Trophoblast cell (in vitro differentiated cells and primary cell): Measurements from ENCODE around the gene C4orf33.

Experiments used
- DNase-seq, 2 donors: peaks; one replicate each; pipeline ENCODE4 v3.0.0-alpha.2; 2016
- H2AFZ ChIP-seq: 2 replicates; pipeline ENCODE4 v1.6.1; 2013; ENCODE audit warnings: low read length, moderate library complexity, mild to moderate bottlenecking; ENCODE audit not compliant: insufficient read depth, poor library complexity
- H2AK5ac ChIP-seq: 2 replicates; pipeline ENCODE4 v1.6.1; 2013; ENCODE audit warnings: mild to moderate bottlenecking, low read length
- H2BK120ac ChIP-seq: 2 replicates; pipeline ENCODE4 v1.6.1; 2013; ENCODE audit warnings: low read length, mild to moderate bottlenecking, moderate library complexity; ENCODE audit not compliant: insufficient read depth, poor library complexity
- H2BK12ac ChIP-seq: 2 replicates; pipeline ENCODE4 v1.6.1; 2013; ENCODE audit warnings: mild to moderate bottlenecking, low read length, moderate library complexity
- H2BK5ac ChIP-seq: 2 replicates; pipeline ENCODE4 v1.6.1; 2013; ENCODE audit warnings: low read length, low read depth, moderate library complexity, mild to moderate bottlenecking; ENCODE audit not compliant: poor library complexity
- H3K14ac ChIP-seq: 2 replicates; pipeline ENCODE4 v1.6.1; 2013; ENCODE audit warnings: mild to moderate bottlenecking, low read length
- H3K18ac ChIP-seq: 2 replicates; pipeline ENCODE4 v1.6.1; 2013; ENCODE audit warnings: mild to moderate bottlenecking, low read length
- H3K23ac ChIP-seq: 2 replicates; pipeline ENCODE4 v1.6.1; 2013; ENCODE audit warnings: low read length
- H3K27ac ChIP-seq: 2 replicates; pipeline ENCODE4 v1.5.1; 2013; ENCODE audit warnings: low read depth, mild to moderate bottlenecking, inconsistent platforms, low read length, moderate library complexity
- H3K27me3 ChIP-seq: 2 replicates; pipeline ENCODE4 v1.6.1; 2013; ENCODE audit warnings: inconsistent platforms, mild to moderate bottlenecking, low read length, moderate library complexity; ENCODE audit not compliant: insufficient read depth
- H3K36me3 ChIP-seq, 2 experiments: 1 replicate in 1 of 2; 2 replicates in 1 of 2; pipeline ENCODE4 v1.6.1; 2013; ENCODE audit warnings: low read length in 2 of 2, mild to moderate bottlenecking in 2 of 2, moderate library complexity in 1 of 2; ENCODE audit not compliant: insufficient read depth in 2 of 2, control insufficient read depth in 1 of 2
- H3K4ac ChIP-seq: 2 replicates; pipeline ENCODE4 v1.6.1; 2013; ENCODE audit warnings: low read depth, mild to moderate bottlenecking, low read length, moderate library complexity
- H3K4me1 ChIP-seq, 2 experiments: 1 replicate in 1 of 2; 2 replicates in 1 of 2; pipeline ENCODE4 v1.6.1; 2013; ENCODE audit warnings: low read length in 2 of 2, mild to moderate bottlenecking in 2 of 2, moderate library complexity in 1 of 2; ENCODE audit not compliant: insufficient read depth in 2 of 2, control insufficient read depth in 1 of 2
- H3K4me2 ChIP-seq: 2 replicates; pipeline ENCODE4 v1.6.1; 2013; ENCODE audit warnings: inconsistent platforms, mild to moderate bottlenecking, low read length, moderate library complexity
- H3K4me3 ChIP-seq: 2 replicates; pipeline ENCODE4 v1.5.1; 2013; ENCODE audit warnings: mild to moderate bottlenecking, low read depth, low read length, inconsistent platforms
- H3K79me1 ChIP-seq: one replicate; pipeline ENCODE4 v1.6.1; 2013; ENCODE audit warnings: low read length
- H3K79me2 ChIP-seq: 2 replicates; pipeline ENCODE4 v1.6.1; 2013; ENCODE audit warnings: low read length, mild to moderate bottlenecking; ENCODE audit not compliant: control insufficient read depth, insufficient read depth, poor library complexity
- H3K9ac ChIP-seq: 2 replicates; pipeline ENCODE4 v1.6.1; 2013; ENCODE audit warnings: mild to moderate bottlenecking, low read length
- H3K9me3 ChIP-seq: 2 replicates; pipeline ENCODE4 v1.6.1; 2013; ENCODE audit warnings: low read depth, mild to moderate bottlenecking, control low read depth, inconsistent platforms, low read length; ENCODE audit not compliant: insufficient read depth
- H4K12ac ChIP-seq: 2 replicates; pipeline ENCODE4 v1.6.1; 2013; ENCODE audit warnings: low read depth, mild to moderate bottlenecking, low read length, moderate library complexity
- H4K8ac ChIP-seq: 2 replicates; pipeline ENCODE4 v1.6.1; 2013; ENCODE audit warnings: low read depth, mild to moderate bottlenecking, low read length, moderate library complexity
- H4K91ac ChIP-seq: one replicate; pipeline ENCODE4 v1.6.1; 2013; ENCODE audit warnings: low read depth, mild to moderate bottlenecking, low read length, moderate library complexity
- WGBS: extraction: QIAGEN DNeasy Blood & Tissue Kit; methylation state at CpG from one replicate; pipeline ENCODE4 v1.1.7; 2013; ENCODE audit warnings: missing lambda C conversion rate; ENCODE audit not compliant: insufficient read length, insufficient coverage; ENCODE audit errors: extremely low coverage; 5-methylcytosine and 5-hydroxymethylcytosine counted together

The C4orf33 gene

DNA sequence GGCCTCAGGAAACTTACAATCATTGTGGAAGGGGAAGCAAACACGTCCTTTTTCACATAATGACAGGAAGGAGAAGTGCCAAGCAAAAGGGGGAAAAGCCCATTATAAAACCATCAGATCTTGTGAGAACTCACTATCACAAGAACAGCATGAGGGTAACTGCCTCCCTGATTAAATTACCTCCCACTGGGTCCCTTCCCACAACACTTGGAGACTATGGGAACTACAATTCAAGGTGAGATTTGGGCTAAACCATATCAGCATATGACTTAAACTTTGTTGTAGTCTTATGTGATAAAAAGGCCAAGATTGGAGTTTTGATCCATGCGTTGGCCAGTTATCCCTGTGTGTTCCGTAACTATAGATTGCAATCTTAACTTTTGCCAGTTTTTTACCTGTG is 68.3 kb downstream of the C4orf33 start:
- Histone ChIP-seq H2AK5ac (no peak overlapping the region), H3K14ac (no peak overlapping the region), H2BK120ac (no peak overlapping the region), H3K27me3 (no peaks in the 10 kb centered on the region), H3K4ac (no peak overlapping the region), H3K9me3 (no peaks in the 10 kb centered on the region), H3K18ac (no peak overlapping the region), H3K79me1 (no peaks in the 10 kb centered on the region), H3K9ac (no peak overlapping the region), H3K23ac (no peak overlapping the region), H2AFZ (no peak overlapping the region), H3K4me1 (no peaks in the 10 kb centered on the region), H3K4me2 (no peak overlapping the region), H3K79me2 (no peaks in the 10 kb centered on the region), H3K4me3 (no peak overlapping the region), H3K27ac (no peak overlapping the region), H2BK5ac (no peak overlapping the region), H4K8ac (no peak overlapping the region), H4K12ac (no peak overlapping the region), H2BK12ac (no peak overlapping the region), H3K36me3 (no peaks in the 10 kb centered on the region), H4K91ac (no peak overlapping the region)
- no CpG with 5 or more reads among the region's 3 CpGs for WGBS
- DNase-seq = no peak
